Activated CD8-positive, alpha-beta T cell treated with anti-CD3 and anti-CD28 coated beads, Interleukin-2, amount 10 ng/mL, durations not matched to agents 7 days and 5 days (primary cell): Measurements from ENCODE around the gene TLR3. TPM values are rescaled to one million over a fixed set of nuclear protein-coding genes. Genes with fewer than 3 reads are reported as not detected.

Experiments
- total RNA-seq, 2 experiments: library from RNA; stranded (reverse); gene quantifications; one replicate each; pipeline ENCODE4 v1.2.3, GENCODE V29; 2021

The TLR3 gene
- total RNA-seq, 2 experiments from 2014 or later, result 0.53 to 0.70 TPM

Other genes starting within 250 kb of the TLR3 start
- under 1 TPM; 0.29 to 0.66 TPM for gene FAM149A, start 35.5 kb downstream of the TLR3 start, total RNA-seq
- gene CYP4V2, start 122.4 kb downstream of the TLR3 start, total RNA-seq, result 10 to 100 TPM; 16.1 to 18.1 TPM
- under 1 TPM; 0.26 to 0.81 TPM for gene KLKB1, start 158.4 kb downstream of the TLR3 start, total RNA-seq
- gene F11, start 197.0 kb downstream of the TLR3 start, total RNA-seq, result not detected